Measurements from ENCODE around the gene CCDC107.

DNA sequence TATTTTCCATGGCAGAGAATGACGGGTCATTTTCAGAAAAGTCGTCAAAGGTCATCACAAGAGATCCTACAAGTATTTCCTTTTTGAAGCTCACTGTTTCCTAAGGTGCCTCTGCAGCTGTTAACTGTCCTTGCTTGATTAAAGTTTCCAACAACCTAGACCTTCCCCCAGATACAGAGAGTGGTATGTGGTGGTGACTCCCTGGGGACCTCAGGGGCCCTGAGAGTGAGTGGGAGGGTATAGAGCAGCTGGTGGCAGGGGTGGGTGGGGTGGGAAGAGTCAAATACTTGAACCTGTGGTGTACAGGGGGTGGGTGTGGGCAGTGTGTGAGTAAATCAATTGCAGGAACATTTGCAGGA, 38.3 kb upstream of the CCDC107 start:
- TF ChIP-seq, protein P1, sequence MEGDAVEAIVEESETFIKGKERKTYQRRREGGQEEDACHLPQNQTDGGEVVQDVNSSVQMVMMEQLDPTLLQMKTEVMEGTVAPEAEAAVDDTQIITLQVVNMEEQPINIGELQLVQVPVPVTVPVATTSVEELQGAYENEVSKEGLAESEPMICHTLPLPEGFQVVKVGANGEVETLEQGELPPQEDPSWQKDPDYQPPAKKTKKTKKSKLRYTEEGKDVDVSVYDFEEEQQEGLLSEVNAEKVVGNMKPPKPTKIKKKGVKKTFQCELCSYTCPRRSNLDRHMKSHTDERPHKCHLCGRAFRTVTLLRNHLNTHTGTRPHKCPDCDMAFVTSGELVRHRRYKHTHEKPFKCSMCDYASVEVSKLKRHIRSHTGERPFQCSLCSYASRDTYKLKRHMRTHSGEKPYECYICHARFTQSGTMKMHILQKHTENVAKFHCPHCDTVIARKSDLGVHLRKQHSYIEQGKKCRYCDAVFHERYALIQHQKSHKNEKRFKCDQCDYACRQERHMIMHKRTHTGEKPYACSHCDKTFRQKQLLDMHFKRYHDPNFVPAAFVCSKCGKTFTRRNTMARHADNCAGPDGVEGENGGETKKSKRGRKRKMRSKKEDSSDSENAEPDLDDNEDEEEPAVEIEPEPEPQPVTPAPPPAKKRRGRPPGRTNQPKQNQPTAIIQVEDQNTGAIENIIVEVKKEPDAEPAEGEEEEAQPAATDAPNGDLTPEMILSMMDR (IDR thresholded peaks at IDR 0.05) = no peak
- no peak for TF ChIP-seq POLR2A (IDR thresholded peaks at IDR 0.05)

All from adrenal gland (tissue), 5 donors.